Loucy (cell line): ENCODE data around the gene P2RX7.

ENCODE experiments used
- EZH2phosphoT487 ChIP-seq: fragments of 200-600 bp; IDR thresholded peaks from 2 replicates; pipeline ENCODE4 v1.6.1; 2018; ENCODE audit warnings: antibody characterized with exemption, mild to moderate bottlenecking, moderate library complexity, borderline replicate concordance
- TF ChIP-seq, protein P1 (sequence below): fragments of 200-600 bp; sonication (generic); conservative IDR thresholded peaks from 2 replicates; pipeline ENCODE4 v1.5.1; 2014; ENCODE audit warnings: mild to moderate bottlenecking, antibody characterized with exemption, low read length

DNA sequence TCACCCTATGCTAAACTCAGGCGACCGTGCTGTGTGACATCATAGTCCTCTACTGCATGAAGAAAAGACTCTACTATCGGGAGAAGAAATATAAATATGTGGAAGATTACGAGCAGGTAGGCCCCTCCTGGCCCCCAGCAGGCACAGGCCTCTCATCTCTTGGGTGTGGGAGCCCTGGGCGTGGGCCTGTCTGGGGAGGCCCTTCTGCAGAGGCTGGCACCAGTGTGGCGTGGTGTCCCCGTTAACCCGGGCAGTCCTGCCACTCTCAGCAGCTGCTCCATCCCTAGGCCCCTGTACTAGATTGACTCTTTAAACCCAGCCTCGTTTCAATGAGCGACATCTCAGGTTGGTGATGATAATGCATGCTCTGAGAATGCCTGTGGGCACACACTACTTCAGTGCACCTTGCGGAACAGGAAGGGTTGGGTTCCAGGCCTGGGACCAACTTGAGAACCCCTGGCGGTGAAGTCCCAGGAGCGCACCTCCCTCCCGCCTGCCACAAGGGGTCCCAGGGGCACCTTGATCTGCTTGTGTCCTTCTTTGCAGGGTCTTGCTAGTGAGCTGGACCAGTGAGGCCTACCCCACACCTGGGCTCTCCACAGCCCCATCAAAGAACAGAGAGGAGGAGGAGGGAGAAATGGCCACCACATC, 100.4 kb downstream of the P2RX7 start:
- TF ChIP-seq, protein P1, sequence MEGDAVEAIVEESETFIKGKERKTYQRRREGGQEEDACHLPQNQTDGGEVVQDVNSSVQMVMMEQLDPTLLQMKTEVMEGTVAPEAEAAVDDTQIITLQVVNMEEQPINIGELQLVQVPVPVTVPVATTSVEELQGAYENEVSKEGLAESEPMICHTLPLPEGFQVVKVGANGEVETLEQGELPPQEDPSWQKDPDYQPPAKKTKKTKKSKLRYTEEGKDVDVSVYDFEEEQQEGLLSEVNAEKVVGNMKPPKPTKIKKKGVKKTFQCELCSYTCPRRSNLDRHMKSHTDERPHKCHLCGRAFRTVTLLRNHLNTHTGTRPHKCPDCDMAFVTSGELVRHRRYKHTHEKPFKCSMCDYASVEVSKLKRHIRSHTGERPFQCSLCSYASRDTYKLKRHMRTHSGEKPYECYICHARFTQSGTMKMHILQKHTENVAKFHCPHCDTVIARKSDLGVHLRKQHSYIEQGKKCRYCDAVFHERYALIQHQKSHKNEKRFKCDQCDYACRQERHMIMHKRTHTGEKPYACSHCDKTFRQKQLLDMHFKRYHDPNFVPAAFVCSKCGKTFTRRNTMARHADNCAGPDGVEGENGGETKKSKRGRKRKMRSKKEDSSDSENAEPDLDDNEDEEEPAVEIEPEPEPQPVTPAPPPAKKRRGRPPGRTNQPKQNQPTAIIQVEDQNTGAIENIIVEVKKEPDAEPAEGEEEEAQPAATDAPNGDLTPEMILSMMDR, result no peak; the same call in 1 of the 2 replicates
- TF ChIP-seq EZH2phosphoT487, result no peak
